Transverse colon (tissue), 4 donors: ENCODE data around the gene APOBEC3C.

Experiments
- CTCF ChIP-seq, 5 experiments: fragments of 200-600 bp in 3 of 5; fragments of 450-650 bp in 2 of 5; sonication (generic) in 3 of 5; IDR thresholded peaks; 1 replicate in 2 of 5; 2 replicates in 3 of 5; pipeline ENCODE4 v1.5.1; 2016 to 2017; ENCODE audit warnings: antibody characterized with exemption in 5 of 5, inconsistent platforms in 3 of 5, mild to moderate bottlenecking in 2 of 5, moderate library complexity in 1 of 5
- POLR2A ChIP-seq: fragments of 450-650 bp; IDR thresholded peaks from one replicate; pipeline ENCODE4 v1.6.1; 2016; ENCODE audit warnings: antibody characterized with exemption, mild to moderate bottlenecking, moderate library complexity
- POLR2AphosphoS5 ChIP-seq, 3 donors: sonication (generic); formaldehyde crosslinking; IDR thresholded peaks; one replicate each; pipeline ENCODE4 v1.6.1; 2016; ENCODE audit warnings: antibody characterized with exemption in 3 of 3

GRCh38 chr22:38972558-38972957 lies 41.5 kb upstream of the APOBEC3C start:
- no peak for TF ChIP-seq CTCF (IDR thresholded peaks at IDR 0.05)
- TF ChIP-seq POLR2A, result no peak
- TF ChIP-seq POLR2AphosphoS5 (IDR thresholded peaks at IDR 0.05), result no peak
